Activated effector memory CD4-positive, alpha-beta T cell treated with Interleukin-2 at 50 U/mL for 16 hours (primary cell): Measurements from ENCODE around the gene NGF.
"Not testable (repeated sequence)": the region's sequence is repeated elsewhere in the genome, so short reads cannot be mapped to it uniquely, and the experiment has no call there.

Experiments used
- DNase-seq: peaks from one replicate; pipeline ENCODE4 v3.0.0-alpha.2; 2020

The NGF gene

GRCh38 chr1:115332813-115333608 is 5.0 kb downstream of the NGF start:
- no peak for DNase-seq

- DNase-seq = no peak
Measured at GRCh38 chr1:115331558-115332331, 6.3 kb downstream of the NGF start.

- DNase-seq = no peak
Measured at GRCh38 chr1:115330480-115331013, 7.5 kb downstream of the NGF start.

GRCh38 chr1:115329965-115330364 is 8.1 kb downstream of the NGF start:
- DNase-seq = no peak

GRCh38 chr1:115327270-115327669 is 10.8 kb downstream of the NGF start:
- DNase-seq = no peak

GRCh38 chr1:115326419-115326818 is 11.6 kb downstream of the NGF start:
- no peak for DNase-seq

GRCh38 chr1:115325874-115326273 is 12.2 kb downstream of the NGF start:
- no peak for DNase-seq

- no peak for DNase-seq
Measured at GRCh38 chr1:115324649-115325420, 13.2 kb downstream of the NGF start.

GRCh38 chr1:115323366-115324004 is 14.6 kb downstream of the NGF start:
- no peak for DNase-seq

- DNase-seq = no peak
Measured at GRCh38 chr1:115322631-115323030, 15.4 kb downstream of the NGF start.

GRCh38 chr1:115320377-115320776 is 17.7 kb downstream of the NGF start:
- no peak for DNase-seq

GRCh38 chr1:115319706-115320105 is 18.3 kb downstream of the NGF start:
- DNase-seq = no peak

GRCh38 chr1:115317101-115318012 is 20.7 kb downstream of the NGF start:
- no peak for DNase-seq

- no peak for DNase-seq
Measured at GRCh38 chr1:115314765-115315164, 23.3 kb downstream of the NGF start.

GRCh38 chr1:115314092-115314491 is 24.0 kb downstream of the NGF start:
- DNase-seq = no peak

- no peak for DNase-seq
Measured at GRCh38 chr1:115313182-115313581, 24.9 kb downstream of the NGF start.

GRCh38 chr1:115312742-115313141 is 25.3 kb downstream of the NGF start:
- DNase-seq = no peak

GRCh38 chr1:115311474-115311989 is 26.5 kb downstream of the NGF start:
- no peak for DNase-seq

- no peak for DNase-seq
Measured at GRCh38 chr1:115310581-115311473, 27.2 kb downstream of the NGF start.

GRCh38 chr1:115309504-115309903 is 28.5 kb downstream of the NGF start:
- DNase-seq = not testable (repeated sequence)
